K562 (cell line): ENCODE measurements around the gene VWA3A. TPM values are rescaled to one million over a fixed set of nuclear protein-coding genes. Genes with fewer than 3 reads are reported as not detected.

ENCODE experiments used
- ARNT ChIP-seq, 2 experiments: fragments of 450-650 bp; IDR thresholded peaks; 2 replicates each; pipeline ENCODE4 v1.6.1; 2016; ENCODE audit warnings: mild to moderate bottlenecking in 1 of 2
- CBFA2T2 ChIP-seq: fragments of 450-650 bp; conservative IDR thresholded peaks from 2 replicates; pipeline ENCODE4 v1.6.1; 2017; ENCODE audit warnings: mild to moderate bottlenecking
- CBX5 ChIP-seq: IDR thresholded peaks from 2 replicates; pipeline ENCODE4 v1.6.1; 2014; ENCODE audit warnings: low read depth, borderline replicate concordance
- FIP1L1 ChIP-seq: fragments of 200-400 bp; formaldehyde crosslinking; IDR thresholded peaks from 2 replicates; pipeline ENCODE4 v1.6.1; 2018; ENCODE audit warnings: mild to moderate bottlenecking, low read depth, low read length; ENCODE audit not compliant: poor library complexity, severe bottlenecking
- HNRNPLL ChIP-seq: fragments of 200-400 bp; formaldehyde crosslinking; IDR thresholded peaks from 2 replicates; pipeline ENCODE4 v1.6.1; 2017; ENCODE audit warnings: low read length, low read depth, mild to moderate bottlenecking; ENCODE audit not compliant: poor library complexity, severe bottlenecking
- KLF1 ChIP-seq: fragments of 450-650 bp; IDR thresholded peaks from 2 replicates; pipeline ENCODE4 v1.6.1; 2016; ENCODE audit warnings: missing genetic modification characterization, missing compliant biosample characterization
- PHF20 ChIP-seq: fragments of 450-650 bp; IDR thresholded peaks from 2 replicates; pipeline ENCODE4 v1.6.1; 2018; ENCODE audit not compliant: partially characterized antibody
- PML ChIP-seq: IDR thresholded peaks from 2 replicates; pipeline ENCODE4 v1.6.1; 2012; ENCODE audit warnings: low read length, inconsistent platforms
- RBM34 ChIP-seq: fragments of 200-400 bp; formaldehyde crosslinking; IDR thresholded peaks from 2 replicates; pipeline ENCODE4 v1.6.1; 2018; ENCODE audit warnings: low read length, borderline replicate concordance; ENCODE audit not compliant: insufficient read depth
- RHOXF2B ChIP-seq: fragments of 250-450 bp; sonication (Bioruptor Pico); conservative IDR thresholded peaks from 2 replicates; pipeline ENCODE4 v1.5.1; 2021
- SMC3 ChIP-seq: conservative IDR thresholded peaks from 2 replicates; pipeline ENCODE4 v1.6.1; 2011; ENCODE audit warnings: low read depth, low read length, improper control_type of control experiment; ENCODE audit not compliant: insufficient read depth
- TEAD1 ChIP-seq, 2 experiments: fragments of 450-650 bp in 1 of 2; sonication (generic) in 1 of 2; formaldehyde crosslinking; IDR thresholded peaks; 2 replicates each; pipeline versions ENCODE4 v1.4.0 to v1.8.0; 2020 to 2022; ENCODE audit warnings: mild to moderate bottlenecking in 2 of 2, missing genetic modification reagents in 1 of 2
- ZNF384 ChIP-seq: IDR thresholded peaks from 2 replicates; pipeline ENCODE4 v1.6.1; 2012; ENCODE audit warnings: low read depth, low read length, improper control_type of control experiment
- ZNF696 ChIP-seq: fragments of 250-450 bp; sonication (Bioruptor Pico); conservative IDR thresholded peaks from 2 replicates; pipeline ENCODE4 v1.4.0; 2020; ENCODE audit warnings: mild to moderate bottlenecking, moderate library complexity
- polyA plus RNA-seq, 8 experiments: library from polyadenylated mRNA; depleted of rRNA in 4 of 8; stranded (reverse) in 5 of 8; unstranded in 3 of 8; fragments of >200 nt; fragmentation: Nextera tagmentation in 2 of 8; fragmentation: Illumina TruSeq in 1 of 8; extraction: Ambion mirVana in 2 of 8; extraction: Trizol in 1 of 8; gene quantifications; 2 replicates each; pipeline versions ENCODE4 v1.2.1 to v1.2.3, GENCODE V29; 2011 to 2014; ENCODE audit warnings: inconsistent platforms in 1 of 8, missing spikeins in 1 of 8
- total RNA-seq, 7 experiments: library from RNA; depleted of rRNA in 6 of 7; stranded (reverse); fragments of >200 nt in 6 of 7; fragmentation: Illumina TruSeq in 2 of 7; extraction: Trizol in 2 of 7; gene quantifications; 2 replicates each; pipeline versions ENCODE4 v1.2.1 to v1.2.3, GENCODE V29; 2011 to 2021; ENCODE audit warnings: low replicate concordance in 1 of 7
- TF ChIP-seq, protein P1 (sequence below): fragments of 250-450 bp; sonication (Bioruptor Pico); IDR thresholded peaks from 2 replicates; pipeline ENCODE4 v1.8.0; 2021; ENCODE audit warnings: moderate library complexity, mild to moderate bottlenecking, inconsistent platforms
- TF ChIP-seq, protein P2 (sequence below): fragments of 450-650 bp; formaldehyde crosslinking; IDR thresholded peaks from 2 replicates; pipeline ENCODE4 v1.4.0; 2020; ENCODE audit warnings: mild to moderate bottlenecking, moderate library complexity
- TF ChIP-seq, protein P3 (sequence below): fragments of 250-450 bp; sonication (Bioruptor Pico); IDR thresholded peaks from 2 replicates; pipeline ENCODE4 v1.9.0; 2021; ENCODE audit warnings: mild to moderate bottlenecking, inconsistent platforms
- TF ChIP-seq, protein P4 (sequence below): fragments of 250-450 bp; sonication (Bioruptor Pico); IDR thresholded peaks from 2 replicates; pipeline ENCODE4 v1.8.0; 2022; ENCODE audit warnings: inconsistent platforms, mild to moderate bottlenecking, moderate library complexity, borderline replicate concordance

Gene VWA3A
- total and polyA plus RNA-seq, 9 of the 15 experiments (the other 6 are each of a cell fraction or from before 2014, with no cell fraction given), result not detected

DNA sequence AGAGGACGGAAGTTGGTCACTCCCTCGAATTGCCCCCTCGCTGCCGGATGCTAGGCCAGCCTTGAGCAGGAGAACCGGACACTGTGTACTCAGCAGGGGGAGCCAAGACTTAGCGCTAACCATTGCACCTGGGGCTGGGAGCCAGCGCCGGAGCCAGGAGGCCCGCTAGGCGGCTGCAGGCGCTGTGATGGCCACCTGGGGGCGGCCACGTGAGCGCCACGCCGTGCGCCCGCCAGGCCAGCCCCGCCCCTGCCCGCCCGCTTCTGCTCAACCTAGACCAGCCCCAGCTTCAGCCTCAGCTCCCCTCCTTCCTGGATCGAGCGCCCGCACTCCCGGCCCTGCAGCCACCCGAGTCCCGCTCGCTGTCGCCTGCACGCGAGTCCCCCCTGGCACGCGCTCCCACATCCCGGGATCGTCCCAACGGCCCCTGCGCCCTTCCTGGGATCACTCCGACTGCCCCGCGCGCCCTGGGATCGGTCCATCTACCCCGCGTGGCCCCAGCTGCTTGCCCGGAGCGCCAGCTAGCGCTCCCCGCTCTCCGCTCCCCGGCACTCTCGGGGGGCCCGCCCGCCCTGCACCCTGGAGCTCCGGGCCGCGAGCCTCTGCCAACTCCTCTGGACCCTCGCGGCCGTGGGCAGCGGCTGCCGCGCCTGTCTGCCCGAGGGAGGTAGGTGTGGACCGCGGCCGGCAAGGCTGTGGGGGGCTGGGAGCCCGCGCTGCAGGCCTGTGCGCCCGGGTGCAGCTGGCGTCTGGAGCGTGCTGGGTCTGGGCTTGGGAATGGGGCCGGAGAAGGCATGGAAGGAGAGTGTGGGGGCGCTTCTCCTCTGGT, 113.9 kb downstream of the VWA3A start, which contains the start of gene EEF2K (continued):
- TF ChIP-seq, protein P1, sequence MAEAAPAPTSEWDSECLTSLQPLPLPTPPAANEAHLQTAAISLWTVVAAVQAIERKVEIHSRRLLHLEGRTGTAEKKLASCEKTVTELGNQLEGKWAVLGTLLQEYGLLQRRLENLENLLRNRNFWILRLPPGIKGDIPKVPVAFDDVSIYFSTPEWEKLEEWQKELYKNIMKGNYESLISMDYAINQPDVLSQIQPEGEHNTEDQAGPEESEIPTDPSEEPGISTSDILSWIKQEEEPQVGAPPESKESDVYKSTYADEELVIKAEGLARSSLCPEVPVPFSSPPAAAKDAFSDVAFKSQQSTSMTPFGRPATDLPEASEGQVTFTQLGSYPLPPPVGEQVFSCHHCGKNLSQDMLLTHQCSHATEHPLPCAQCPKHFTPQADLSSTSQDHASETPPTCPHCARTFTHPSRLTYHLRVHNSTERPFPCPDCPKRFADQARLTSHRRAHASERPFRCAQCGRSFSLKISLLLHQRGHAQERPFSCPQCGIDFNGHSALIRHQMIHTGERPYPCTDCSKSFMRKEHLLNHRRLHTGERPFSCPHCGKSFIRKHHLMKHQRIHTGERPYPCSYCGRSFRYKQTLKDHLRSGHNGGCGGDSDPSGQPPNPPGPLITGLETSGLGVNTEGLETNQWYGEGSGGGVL (CRISPR knock-in tag), result no peak
- no peak for TF ChIP-seq HNRNPLL
- TF ChIP-seq PML, result no peak
- TF ChIP-seq CBX5, result 0 out of 2 replicates have a peak, but pooled peaks have one; percentile 55
- no peak; a peak in 1 of 4 replicates for TF ChIP-seq ARNT (IDR thresholded peaks at IDR 0.05)
- TF ChIP-seq CBFA2T2, result no peak
- TF ChIP-seq PHF20, result no peak
- TF ChIP-seq, protein P2, sequence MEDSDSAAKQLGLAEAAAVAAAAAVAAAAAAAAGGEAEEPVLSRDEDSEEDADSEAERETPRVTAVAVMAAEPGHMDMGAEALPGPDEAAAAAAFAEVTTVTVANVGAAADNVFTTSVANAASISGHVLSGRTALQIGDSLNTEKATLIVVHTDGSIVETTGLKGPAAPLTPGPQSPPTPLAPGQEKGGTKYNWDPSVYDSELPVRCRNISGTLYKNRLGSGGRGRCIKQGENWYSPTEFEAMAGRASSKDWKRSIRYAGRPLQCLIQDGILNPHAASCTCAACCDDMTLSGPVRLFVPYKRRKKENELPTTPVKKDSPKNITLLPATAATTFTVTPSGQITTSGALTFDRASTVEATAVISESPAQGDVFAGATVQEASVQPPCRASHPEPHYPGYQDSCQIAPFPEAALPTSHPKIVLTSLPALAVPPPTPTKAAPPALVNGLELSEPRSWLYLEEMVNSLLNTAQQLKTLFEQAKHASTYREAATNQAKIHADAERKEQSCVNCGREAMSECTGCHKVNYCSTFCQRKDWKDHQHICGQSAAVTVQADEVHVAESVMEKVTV (CRISPR knock-in tag), result peak; percentile 55
- TF ChIP-seq TEAD1 (CRISPR knock-in tag; IDR thresholded peaks at IDR 0.05), result no peak; a peak in 1 of 4 replicates
- peak; percentile 72 for TF ChIP-seq SMC3
- TF ChIP-seq ZNF696 (CRISPR knock-in tag), result no peak
- TF ChIP-seq RHOXF2B (CRISPR knock-in tag), result no peak
- TF ChIP-seq FIP1L1, result peak; percentile 91
- 0 out of 2 replicates have a peak, but pooled peaks have one; percentile 94 for TF ChIP-seq RBM34
- TF ChIP-seq ZNF384, result peak; percentile 65
- TF ChIP-seq, protein P3, sequence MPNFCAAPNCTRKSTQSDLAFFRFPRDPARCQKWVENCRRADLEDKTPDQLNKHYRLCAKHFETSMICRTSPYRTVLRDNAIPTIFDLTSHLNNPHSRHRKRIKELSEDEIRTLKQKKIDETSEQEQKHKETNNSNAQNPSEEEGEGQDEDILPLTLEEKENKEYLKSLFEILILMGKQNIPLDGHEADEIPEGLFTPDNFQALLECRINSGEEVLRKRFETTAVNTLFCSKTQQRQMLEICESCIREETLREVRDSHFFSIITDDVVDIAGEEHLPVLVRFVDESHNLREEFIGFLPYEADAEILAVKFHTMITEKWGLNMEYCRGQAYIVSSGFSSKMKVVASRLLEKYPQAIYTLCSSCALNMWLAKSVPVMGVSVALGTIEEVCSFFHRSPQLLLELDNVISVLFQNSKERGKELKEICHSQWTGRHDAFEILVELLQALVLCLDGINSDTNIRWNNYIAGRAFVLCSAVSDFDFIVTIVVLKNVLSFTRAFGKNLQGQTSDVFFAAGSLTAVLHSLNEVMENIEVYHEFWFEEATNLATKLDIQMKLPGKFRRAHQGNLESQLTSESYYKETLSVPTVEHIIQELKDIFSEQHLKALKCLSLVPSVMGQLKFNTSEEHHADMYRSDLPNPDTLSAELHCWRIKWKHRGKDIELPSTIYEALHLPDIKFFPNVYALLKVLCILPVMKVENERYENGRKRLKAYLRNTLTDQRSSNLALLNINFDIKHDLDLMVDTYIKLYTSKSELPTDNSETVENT (CRISPR knock-in tag), result peak; percentile 81
- TF ChIP-seq KLF1 (tag), result peak; percentile 58; the same call in 1 of the 2 replicates
- TF ChIP-seq, protein P4, sequence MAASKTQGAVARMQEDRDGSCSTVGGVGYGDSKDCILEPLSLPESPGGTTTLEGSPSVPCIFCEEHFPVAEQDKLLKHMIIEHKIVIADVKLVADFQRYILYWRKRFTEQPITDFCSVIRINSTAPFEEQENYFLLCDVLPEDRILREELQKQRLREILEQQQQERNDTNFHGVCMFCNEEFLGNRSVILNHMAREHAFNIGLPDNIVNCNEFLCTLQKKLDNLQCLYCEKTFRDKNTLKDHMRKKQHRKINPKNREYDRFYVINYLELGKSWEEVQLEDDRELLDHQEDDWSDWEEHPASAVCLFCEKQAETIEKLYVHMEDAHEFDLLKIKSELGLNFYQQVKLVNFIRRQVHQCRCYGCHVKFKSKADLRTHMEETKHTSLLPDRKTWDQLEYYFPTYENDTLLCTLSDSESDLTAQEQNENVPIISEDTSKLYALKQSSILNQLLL (CRISPR knock-in tag), result no peak
